HG03354 (cell line): Measurements from ENCODE around the gene MED1.
"Not testable (repeated sequence)": the region's sequence is repeated elsewhere in the genome, so short reads cannot be mapped to it uniquely, and the experiment has no call there.

Source experiments
- ATAC-seq: cut with Tn5 transposase; IDR thresholded peaks from one replicate; pipeline ENCODE4 v1.9.1; 2021; ENCODE audit warnings: mild to moderate bottlenecking; ENCODE audit not compliant: unreplicated experiment, poor library complexity, severe bottlenecking

MED1 gene

GRCh38 chr17:39450847-39451581 lies at the start of gene MED1:
TSS of gene MED1 (minus strand) at chr17:39451263. CDS start at chr17:39451062, 201 bp downstream.
- ATAC-seq: peak; percentile 92

- ATAC-seq: not testable (repeated sequence)
Observed at GRCh38 chr17:39496921-39497320, 45.9 kb upstream of the MED1 start.

- ATAC-seq: no peak
Observed at GRCh38 chr17:39487946-39488345, 36.9 kb upstream of the MED1 start.

GRCh38 chr17:39487490-39487889 lies 36.4 kb upstream of the MED1 start:
- not testable (repeated sequence) for ATAC-seq

GRCh38 chr17:39486242-39486641 lies 35.2 kb upstream of the MED1 start:
- no peak for ATAC-seq

- ATAC-seq: no peak
Observed at GRCh38 chr17:39485555-39485954, 34.5 kb upstream of the MED1 start.

GRCh38 chr17:39484178-39484577 lies 33.1 kb upstream of the MED1 start:
- ATAC-seq: peak; percentile 68

- ATAC-seq: no peak
Observed at GRCh38 chr17:39483506-39483905, 32.4 kb upstream of the MED1 start.

GRCh38 chr17:39479631-39480030 lies 28.6 kb upstream of the MED1 start:
- ATAC-seq: not testable (repeated sequence)

GRCh38 chr17:39473310-39473709 lies 22.2 kb upstream of the MED1 start:
- ATAC-seq: no peak

GRCh38 chr17:39468610-39469009 lies 17.5 kb upstream of the MED1 start:
- ATAC-seq: not testable (repeated sequence)

- not testable (repeated sequence) for ATAC-seq
Observed at GRCh38 chr17:39464639-39465181, 13.6 kb upstream of the MED1 start.

GRCh38 chr17:39462631-39463375 lies 11.7 kb upstream of the MED1 start:
- ATAC-seq: no peak

- no peak for ATAC-seq
Observed at GRCh38 chr17:39461926-39462569, 11.0 kb upstream of the MED1 start.

- peak; percentile 84 for ATAC-seq
Observed at GRCh38 chr17:39461113-39461925, 10.3 kb upstream of the MED1 start, which contains the start of gene CDK12. TSS of gene CDK12 (plus strand) at chr17:39461486. CDS start at chr17:39462072, 586 bp downstream.

- no peak for ATAC-seq
Observed at GRCh38 chr17:39455919-39456318, 4.9 kb upstream of the MED1 start.

GRCh38 chr17:39450051-39450450 lies 1.0 kb downstream of the MED1 start:
- ATAC-seq: no peak

GRCh38 chr17:39447561-39447960 lies 3.5 kb downstream of the MED1 start:
- no peak for ATAC-seq

- no peak for ATAC-seq
Observed at GRCh38 chr17:39443326-39443725, 7.7 kb downstream of the MED1 start.
